HepG2 (cell line): ENCODE data around the gene CDRT15L2.
"Not testable (repeated sequence)": the region's sequence is repeated elsewhere in the genome, so short reads cannot be mapped to it uniquely, and the experiment has no call there.

Experiments used
- CTCF ChIP-seq: sonication (generic); formaldehyde crosslinking; IDR thresholded peaks from 2 replicates; pipeline ENCODE4 v1.5.0; 2020; ENCODE audit warnings: mild to moderate bottlenecking, missing genetic modification reagents, moderate library complexity
- ETV5 ChIP-seq: IDR thresholded peaks from 2 replicates; pipeline ENCODE4 v1.6.1; 2018; ENCODE audit warnings: missing biosample characterization, missing genetic modification reagents, inconsistent platforms, borderline replicate concordance
- KDM1A ChIP-seq: IDR thresholded peaks from 2 replicates; pipeline ENCODE4 v1.6.1; 2016; ENCODE audit warnings: missing compliant biosample characterization
- THAP9 ChIP-seq: sonication (generic); formaldehyde crosslinking; IDR thresholded peaks from 2 replicates; pipeline ENCODE4; 2020; ENCODE audit warnings: missing genetic modification reagents, mild to moderate bottlenecking, borderline replicate concordance
- THYN1 ChIP-seq: sonication (generic); formaldehyde crosslinking; IDR thresholded peaks from 2 replicates; pipeline ENCODE4 v1.8.1; 2023; ENCODE audit warnings: low read depth, mild to moderate bottlenecking, moderate library complexity, missing genetic modification reagents, borderline replicate concordance
- ZBTB33 ChIP-seq: sonication (generic); formaldehyde crosslinking; IDR thresholded peaks from 2 replicates; pipeline ENCODE4 v1.4.0; 2020; ENCODE audit warnings: missing genetic modification reagents

- not testable (repeated sequence) for TF ChIP-seq ZBTB33 (CRISPR knock-in tag); ETV5; CTCF (CRISPR knock-in tag); THAP9 (CRISPR knock-in tag); KDM1A (CRISPR knock-in tag); THYN1 (CRISPR knock-in tag)
Observed at GRCh38 chr17:20588744-20589453, 9.4 kb downstream of the CDRT15L2 start.
